Stimulated activated effector memory CD8-positive, alpha-beta T cell treated with anti-CD3 and anti-CD28 coated beads, Interleukin-12 subunit alpha, Interleukin-12 subunit beta, amount 100 ng/mL, for 72 hours (primary cell): ENCODE measurements around the gene FALEC.

Experiments used
- ATAC-seq: fragments of 150-1000 bp; cut with Tn5 transposase; 2 replicates; pipeline ENCODE4 v1.10.0; 2021
- DNase-seq, 2 donors: peaks; one replicate each; pipeline ENCODE4 v3.0.0; 2021 to 2022; ENCODE audit warnings: low spot score in 2 of 2
- H3K27ac Mint-ChIP-seq: one replicate; pipeline ENCODE4 v1.8.0; 2022; ENCODE audit warnings: mild to moderate bottlenecking, mixed read lengths
- H3K36me3 Mint-ChIP-seq: one replicate; pipeline ENCODE4 v1.8.0; 2022; ENCODE audit warnings: mild to moderate bottlenecking, mixed read lengths
- H3K4me1 Mint-ChIP-seq: one replicate; pipeline ENCODE4 v1.8.0; 2022; ENCODE audit warnings: mixed read lengths
- H3K4me3 Mint-ChIP-seq: one replicate; pipeline ENCODE4 v1.8.0; 2022; ENCODE audit warnings: mild to moderate bottlenecking, mixed read lengths
- H3K9me3 Mint-ChIP-seq: one replicate; pipeline ENCODE4 v1.8.0; 2022; ENCODE audit warnings: mixed read lengths

The FALEC gene

DNA sequence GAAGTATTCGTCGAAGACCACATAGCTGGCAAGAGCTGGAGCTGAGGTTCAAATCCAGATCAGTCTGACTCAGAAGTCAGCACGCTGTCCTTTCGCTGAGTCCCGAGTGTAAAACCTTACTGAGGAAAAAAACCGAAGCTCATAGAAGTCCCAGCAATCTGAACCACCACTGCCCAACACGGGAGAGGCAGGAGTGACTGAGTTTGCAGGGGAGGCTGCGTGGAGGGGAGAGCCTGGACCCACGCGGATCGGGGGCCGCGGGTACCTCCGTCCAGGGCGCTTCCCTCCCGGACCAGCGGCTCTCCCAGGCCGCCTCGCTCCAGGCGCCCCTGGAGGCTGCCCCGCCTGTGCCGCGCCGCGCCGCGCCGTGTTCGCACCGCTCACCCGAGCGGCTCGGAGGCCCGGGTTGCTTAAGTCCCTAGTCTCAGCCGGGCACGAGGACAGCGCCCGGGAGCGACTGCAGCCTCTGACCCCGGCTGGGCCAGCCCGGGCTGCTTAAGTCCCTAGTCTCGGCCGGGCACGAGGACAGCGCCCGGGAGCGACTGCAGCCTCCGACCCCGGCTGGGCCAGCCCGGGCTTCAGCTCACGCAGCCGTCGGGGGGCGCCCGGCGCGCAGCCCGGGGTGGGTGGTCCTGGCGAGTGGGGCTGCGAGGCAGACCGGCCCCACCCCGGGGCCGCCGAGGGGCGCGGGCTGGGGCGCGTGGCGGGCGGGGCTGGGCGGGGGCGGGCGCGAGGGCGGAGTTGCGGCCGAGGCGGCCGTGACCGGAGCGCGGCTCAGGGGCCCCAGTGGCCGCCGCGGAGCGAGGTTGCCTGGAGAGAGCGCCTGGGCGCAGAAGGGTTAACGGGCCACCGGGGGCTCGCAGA lies 33.3 kb downstream of the FALEC start, which contains the start of gene ADAMTSL4:
Gene ADAMTSL4 (plus strand): TSS at position 777 of the 864 bp plus-strand sequence. CDS start 2,881 bp downstream, outside the sequence.
- H3K4me3 Mint-ChIP-seq: peak within 1 kb of the TSS; percentile 71
- DNase-seq: no peak
- H3K9me3 Mint-ChIP-seq: no peaks in the 10 kb centered on the region
- peaks cover 39% of the 10 kb centered on the region for H3K4me1 Mint-ChIP-seq
- ATAC-seq: peak; percentile 79
- H3K36me3 Mint-ChIP-seq: peaks cover 5% of the 10 kb centered on the region
- H3K27ac Mint-ChIP-seq: peak within 1 kb of the TSS; percentile 67

DNA sequence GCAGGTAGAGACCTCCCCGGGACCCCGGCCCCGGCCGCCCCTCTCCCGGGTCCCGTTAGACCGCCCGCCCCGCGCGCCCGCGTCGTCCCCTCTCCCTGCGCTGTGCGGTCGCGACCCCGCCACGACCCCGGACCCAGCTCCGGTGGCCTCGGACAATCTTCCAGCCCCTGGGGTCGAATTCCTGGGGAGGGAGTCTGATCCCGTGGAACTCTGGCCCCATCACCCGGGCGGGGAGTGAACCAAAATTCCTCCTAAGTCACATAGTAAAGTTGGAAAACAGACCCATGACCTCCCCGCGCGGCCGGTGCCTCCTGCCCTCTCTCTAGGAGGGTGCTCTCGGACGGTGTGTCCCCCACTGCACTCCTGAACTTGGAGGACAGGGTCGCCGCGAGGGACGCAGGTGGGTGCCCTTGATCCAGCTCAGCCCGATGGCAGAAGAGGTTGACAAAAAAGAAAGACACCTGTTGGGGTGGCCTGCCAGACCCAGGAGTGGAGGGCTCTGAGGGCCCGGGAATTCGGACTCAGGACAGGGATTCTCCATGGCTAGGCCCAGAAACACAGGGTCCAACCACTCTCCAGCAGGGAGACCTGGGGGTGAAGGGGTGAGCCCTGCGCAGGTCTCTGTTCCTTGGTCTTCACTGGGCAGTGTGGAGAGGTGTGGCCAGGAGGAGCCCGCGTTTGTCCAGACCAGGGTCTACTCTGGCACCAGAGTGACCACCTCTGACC lies 34.1 kb downstream of the FALEC start:
- H3K36me3 Mint-ChIP-seq: peaks cover 5% of the 10 kb centered on the region
- DNase-seq: no peak
- no peak for ATAC-seq
- H3K4me3 Mint-ChIP-seq: peak overlapping the region; percentile 71
- peaks cover 39% of the 10 kb centered on the region for H3K4me1 Mint-ChIP-seq
- H3K9me3 Mint-ChIP-seq: no peaks in the 10 kb centered on the region
- H3K27ac Mint-ChIP-seq: peak overlapping the region; percentile 67

DNA sequence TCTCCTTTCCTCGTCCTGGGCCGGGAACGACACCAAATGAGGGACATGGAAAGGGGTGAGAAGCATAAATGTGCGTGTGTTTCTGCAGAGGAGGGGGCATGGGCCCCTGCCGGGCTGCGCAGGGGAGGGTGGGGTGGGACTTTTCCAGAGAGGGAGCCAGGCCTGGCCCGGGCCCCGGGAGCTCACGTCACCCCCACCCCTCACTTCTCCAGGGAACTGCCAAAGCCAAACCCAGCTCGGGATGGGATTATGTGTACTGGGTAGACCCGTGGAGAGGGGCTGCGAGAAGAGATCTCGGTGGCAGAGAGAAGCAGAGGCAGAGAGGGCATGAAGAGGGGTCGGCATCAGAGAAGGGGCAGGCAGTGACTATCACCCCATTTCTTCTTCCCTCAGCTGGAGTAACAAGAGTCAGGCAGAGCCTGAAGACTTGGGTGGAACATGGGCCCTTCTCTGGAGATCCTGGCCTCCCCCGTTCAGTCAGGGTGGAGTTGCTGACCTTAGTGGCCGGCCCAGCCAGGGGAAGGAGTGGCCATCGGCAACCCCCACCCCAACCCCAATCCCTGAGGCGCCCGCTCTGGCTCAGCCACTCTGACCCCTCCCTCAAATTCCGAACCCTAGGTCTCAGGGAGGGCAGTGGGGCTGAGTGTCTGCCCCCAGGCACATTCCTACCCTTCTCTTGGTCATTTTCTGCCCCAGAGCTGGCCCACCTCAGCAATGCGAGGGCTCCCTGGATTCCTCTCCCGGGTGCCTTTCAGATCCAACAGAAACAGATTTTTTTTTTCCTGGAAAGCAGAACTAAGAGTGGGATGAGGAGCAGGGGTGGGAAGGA lies 34.9 kb downstream of the FALEC start:
- H3K4me3 Mint-ChIP-seq: peak overlapping the region; percentile 71
- H3K27ac Mint-ChIP-seq: peak overlapping the region; percentile 67
- no peak for ATAC-seq

DNA sequence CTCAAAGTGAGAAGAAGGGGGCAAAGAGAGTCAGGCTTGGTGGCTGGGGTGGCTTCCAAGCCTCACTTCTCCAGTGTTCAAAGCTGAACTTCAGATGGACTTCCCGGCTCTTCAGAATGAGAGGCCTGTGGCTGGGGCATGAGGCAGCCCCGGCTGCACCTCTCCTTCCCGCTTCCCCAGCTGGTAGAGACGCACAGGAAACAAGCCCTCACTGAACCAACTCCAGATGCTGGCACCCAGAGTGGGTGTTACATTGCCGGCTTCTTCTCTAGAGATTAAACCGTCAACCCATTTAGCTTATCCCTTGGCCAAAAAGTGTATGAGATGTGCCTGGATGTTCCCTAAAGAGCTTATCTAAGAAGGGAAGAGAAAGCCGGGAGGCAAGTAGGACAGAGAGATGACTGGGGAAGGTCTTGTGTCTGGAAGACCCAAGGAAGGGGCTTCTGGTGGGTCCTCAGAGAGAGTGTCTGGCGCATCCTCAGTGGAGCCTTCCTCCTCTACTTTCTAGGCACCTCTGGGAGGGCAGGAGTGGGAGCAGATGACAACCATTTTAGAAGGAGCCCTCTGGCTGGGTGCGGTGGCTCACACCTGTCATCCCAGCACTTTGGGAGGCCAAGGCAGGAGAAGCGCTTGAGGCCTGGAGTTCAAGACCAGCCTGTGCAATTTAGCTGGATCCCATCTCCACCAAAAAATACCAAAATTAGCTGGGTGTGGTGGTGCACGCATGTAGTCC lies 35.7 kb downstream of the FALEC start:
- DNase-seq (no peak), ATAC-seq (no peak)
- Mint-ChIP-seq H3K9me3 (no peaks in the 10 kb centered on the region), H3K27ac (no peak overlapping the region), H3K4me3 (no peak overlapping the region), H3K4me1 (peaks cover 39% of the 10 kb centered on the region), H3K36me3 (peaks cover 12% of the 10 kb centered on the region)

More for the DNA sequence above, 34.9 kb downstream of the FALEC start:
- peaks cover 39% of the 10 kb centered on the region for H3K4me1 Mint-ChIP-seq
- DNase-seq: no peak
- peaks cover 9% of the 10 kb centered on the region for H3K36me3 Mint-ChIP-seq
- no peaks in the 10 kb centered on the region for H3K9me3 Mint-ChIP-seq

DNA sequence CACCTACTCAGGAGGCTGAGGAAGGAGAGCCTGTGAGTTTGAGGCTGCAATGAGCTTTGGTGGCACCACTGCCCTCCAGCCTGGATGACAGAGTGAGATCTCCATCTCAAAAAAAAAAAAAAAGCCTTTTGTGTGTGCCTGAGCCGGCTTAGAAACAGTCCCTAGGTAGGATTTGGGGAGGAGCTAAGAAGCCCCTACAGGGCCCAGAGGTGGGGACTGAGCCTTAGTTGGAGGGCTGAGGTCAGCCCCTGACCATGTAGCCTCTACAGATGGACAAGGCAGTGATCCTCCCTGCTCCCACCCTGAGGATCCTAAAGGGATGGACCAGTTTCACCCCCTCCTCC lies 36.2 kb downstream of the FALEC start:
- Mint-ChIP-seq H3K36me3 (peaks cover 12% of the 10 kb centered on the region), H3K9me3 (no peaks in the 10 kb centered on the region), H3K27ac (peak overlapping the region; percentile 79), H3K4me1 (peaks cover 39% of the 10 kb centered on the region), H3K4me3 (no peak overlapping the region)
- no peak for DNase-seq
- no peak for ATAC-seq

DNA sequence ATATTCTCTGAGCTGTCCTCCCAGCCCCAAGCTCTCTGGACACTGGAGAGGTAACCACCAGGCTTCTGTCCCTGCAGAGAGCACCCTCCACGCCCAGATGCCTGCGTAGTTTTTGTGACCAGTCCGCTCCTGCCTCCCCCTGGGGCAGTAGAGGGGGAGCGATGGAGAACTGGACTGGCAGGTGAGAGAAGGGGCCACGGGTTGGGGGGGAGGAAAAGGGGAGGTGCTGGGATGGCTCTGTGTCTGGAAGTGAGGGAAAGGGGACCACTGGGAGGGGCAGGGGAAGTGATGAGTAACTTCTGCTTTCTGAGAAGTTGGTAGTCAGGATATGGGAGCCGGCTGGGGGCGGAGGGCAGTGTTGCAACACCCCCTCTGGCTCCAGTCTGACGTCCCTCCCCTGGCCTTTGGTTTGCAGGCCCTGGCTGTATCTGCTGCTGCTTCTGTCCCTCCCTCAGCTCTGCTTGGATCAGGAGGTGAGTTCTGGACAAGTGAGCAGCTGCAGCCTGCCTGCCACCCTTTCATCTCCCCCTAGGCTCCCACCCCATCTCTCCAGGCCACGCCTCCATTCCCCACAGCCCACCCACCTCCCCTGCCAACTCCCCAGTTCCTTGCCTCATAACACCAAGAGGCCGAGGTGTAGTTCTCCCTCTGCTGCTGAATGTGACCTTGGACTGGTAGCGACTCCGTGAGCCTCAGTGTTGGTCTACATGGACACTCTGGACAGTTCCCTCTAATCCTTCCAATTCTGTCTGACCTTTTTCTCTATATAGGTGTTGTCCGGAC lies 36.8 kb downstream of the FALEC start:
- Mint-ChIP-seq H3K4me3 (no peak overlapping the region), H3K27ac (peak overlapping the region; percentile 79), H3K36me3 (peaks cover 12% of the 10 kb centered on the region), H3K4me1 (peaks cover 39% of the 10 kb centered on the region), H3K9me3 (no peaks in the 10 kb centered on the region)
- ATAC-seq (peak; percentile 11), DNase-seq (no peak)

DNA sequence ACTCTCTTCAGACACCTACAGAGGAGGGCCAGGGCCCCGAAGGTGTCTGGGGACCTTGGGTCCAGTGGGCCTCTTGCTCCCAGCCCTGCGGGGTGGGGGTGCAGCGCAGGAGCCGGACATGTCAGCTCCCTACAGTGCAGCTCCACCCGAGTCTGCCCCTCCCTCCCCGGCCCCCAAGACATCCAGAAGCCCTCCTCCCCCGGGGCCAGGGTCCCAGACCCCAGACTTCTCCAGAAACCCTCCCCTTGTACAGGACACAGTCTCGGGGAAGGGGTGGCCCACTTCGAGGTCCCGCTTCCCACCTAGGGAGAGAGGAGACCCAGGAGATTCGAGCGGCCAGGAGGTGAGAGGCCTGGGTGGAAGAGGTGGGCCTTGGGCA lies 37.3 kb downstream of the FALEC start:
- Mint-ChIP-seq H3K4me1 (peaks cover 39% of the 10 kb centered on the region), H3K36me3 (peaks cover 12% of the 10 kb centered on the region), H3K27ac (peak overlapping the region; percentile 79)

DNA sequence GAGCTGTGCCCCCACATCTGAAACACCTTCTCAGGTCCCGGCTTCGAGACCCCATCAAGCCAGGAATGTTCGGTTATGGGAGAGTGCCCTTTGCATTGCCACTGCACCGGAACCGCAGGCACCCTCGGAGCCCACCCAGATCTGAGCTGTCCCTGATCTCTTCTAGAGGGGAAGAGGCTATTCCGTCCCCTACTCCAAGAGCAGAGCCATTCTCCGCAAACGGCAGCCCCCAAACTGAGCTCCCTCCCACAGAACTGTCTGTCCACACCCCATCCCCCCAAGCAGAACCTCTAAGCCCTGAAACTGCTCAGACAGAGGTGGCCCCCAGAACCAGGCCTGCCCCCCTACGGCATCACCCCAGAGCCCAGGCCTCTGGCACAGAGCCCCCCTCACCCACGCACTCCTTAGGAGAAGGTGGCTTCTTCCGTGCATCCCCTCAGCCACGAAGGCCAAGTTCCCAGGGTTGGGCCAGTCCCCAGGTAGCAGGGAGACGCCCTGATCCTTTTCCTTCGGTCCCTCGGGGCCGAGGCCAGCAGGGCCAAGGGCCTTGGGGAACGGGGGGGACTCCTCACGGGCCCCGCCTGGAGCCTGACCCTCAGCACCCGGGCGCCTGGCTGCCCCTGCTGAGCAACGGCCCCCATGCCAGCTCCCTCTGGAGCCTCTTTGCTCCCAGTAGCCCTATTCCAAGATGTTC lies 38.0 kb downstream of the FALEC start:
- H3K9me3 Mint-ChIP-seq: no peaks in the 10 kb centered on the region
- no peak overlapping the region for H3K4me3 Mint-ChIP-seq
- no peak for ATAC-seq
- peaks cover 12% of the 10 kb centered on the region for H3K36me3 Mint-ChIP-seq
- H3K4me1 Mint-ChIP-seq: peaks cover 39% of the 10 kb centered on the region
- DNase-seq: no peak
- no peak overlapping the region for H3K27ac Mint-ChIP-seq

More for the DNA sequence above, 37.3 kb downstream of the FALEC start:
- no peak overlapping the region for H3K4me3 Mint-ChIP-seq
- ATAC-seq (no peak), DNase-seq (no peak)
- H3K9me3 Mint-ChIP-seq: no peaks in the 10 kb centered on the region

DNA sequence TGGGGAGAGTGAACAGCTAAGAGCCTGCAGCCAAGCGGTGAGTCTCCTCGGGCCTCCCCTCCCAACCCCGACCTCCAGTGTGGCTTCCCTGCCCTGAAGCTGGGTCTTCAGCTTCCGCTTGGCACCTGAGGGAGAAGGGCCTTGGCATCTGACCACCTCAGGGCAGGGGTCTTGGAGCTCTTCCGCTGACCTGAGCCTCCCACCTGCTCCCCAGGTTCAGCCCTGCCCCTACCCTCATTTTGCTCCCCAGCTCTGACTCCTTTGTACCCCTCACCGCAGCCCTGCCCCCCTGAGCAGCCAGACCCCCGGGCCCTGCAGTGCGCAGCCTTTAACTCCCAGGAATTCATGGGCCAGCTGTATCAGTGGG lies 38.5 kb downstream of the FALEC start:
- no peaks in the 10 kb centered on the region for H3K9me3 Mint-ChIP-seq
- peaks cover 12% of the 10 kb centered on the region for H3K36me3 Mint-ChIP-seq
- H3K27ac Mint-ChIP-seq: no peak overlapping the region
- DNase-seq (no peak), ATAC-seq (no peak)
- peaks cover 39% of the 10 kb centered on the region for H3K4me1 Mint-ChIP-seq
- H3K4me3 Mint-ChIP-seq: no peak overlapping the region

DNA sequence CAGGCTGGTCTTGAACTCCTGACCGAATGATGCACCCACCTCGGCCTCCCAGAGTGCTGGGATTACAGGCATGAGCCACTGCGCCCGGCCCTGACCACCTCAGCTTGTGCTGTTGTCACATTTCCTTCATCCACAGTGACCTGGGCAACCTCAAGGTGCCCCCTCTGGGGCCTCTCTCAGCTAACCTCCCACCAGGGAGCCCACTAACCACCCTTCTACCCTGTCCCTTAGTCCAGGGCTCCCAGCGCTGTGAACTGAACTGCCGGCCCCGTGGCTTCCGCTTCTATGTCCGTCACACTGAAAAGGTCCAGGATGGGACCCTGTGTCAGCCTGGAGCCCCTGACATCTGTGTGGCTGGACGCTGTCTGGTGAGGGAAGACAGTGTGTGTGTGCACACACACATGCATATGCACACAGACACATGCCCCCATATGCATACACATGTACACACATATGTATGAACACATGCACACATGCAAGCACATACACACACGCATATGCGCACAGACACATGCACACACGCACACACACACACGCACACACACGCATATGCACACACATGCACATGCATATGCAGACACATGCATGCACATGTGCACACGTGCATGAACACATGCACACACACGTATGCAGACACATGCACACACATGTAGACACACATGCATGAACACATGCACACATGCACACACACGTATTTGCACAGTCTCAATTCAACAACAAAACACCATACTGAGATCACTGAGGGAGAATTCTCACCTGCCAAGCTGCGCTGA lies 39.8 kb downstream of the FALEC start:
- Mint-ChIP-seq H3K27ac (no peak overlapping the region), H3K36me3 (peaks cover 7% of the 10 kb centered on the region), H3K9me3 (no peaks in the 10 kb centered on the region), H3K4me1 (peaks cover 38% of the 10 kb centered on the region), H3K4me3 (no peak overlapping the region)
- DNase-seq (no peak), ATAC-seq (no peak)

DNA sequence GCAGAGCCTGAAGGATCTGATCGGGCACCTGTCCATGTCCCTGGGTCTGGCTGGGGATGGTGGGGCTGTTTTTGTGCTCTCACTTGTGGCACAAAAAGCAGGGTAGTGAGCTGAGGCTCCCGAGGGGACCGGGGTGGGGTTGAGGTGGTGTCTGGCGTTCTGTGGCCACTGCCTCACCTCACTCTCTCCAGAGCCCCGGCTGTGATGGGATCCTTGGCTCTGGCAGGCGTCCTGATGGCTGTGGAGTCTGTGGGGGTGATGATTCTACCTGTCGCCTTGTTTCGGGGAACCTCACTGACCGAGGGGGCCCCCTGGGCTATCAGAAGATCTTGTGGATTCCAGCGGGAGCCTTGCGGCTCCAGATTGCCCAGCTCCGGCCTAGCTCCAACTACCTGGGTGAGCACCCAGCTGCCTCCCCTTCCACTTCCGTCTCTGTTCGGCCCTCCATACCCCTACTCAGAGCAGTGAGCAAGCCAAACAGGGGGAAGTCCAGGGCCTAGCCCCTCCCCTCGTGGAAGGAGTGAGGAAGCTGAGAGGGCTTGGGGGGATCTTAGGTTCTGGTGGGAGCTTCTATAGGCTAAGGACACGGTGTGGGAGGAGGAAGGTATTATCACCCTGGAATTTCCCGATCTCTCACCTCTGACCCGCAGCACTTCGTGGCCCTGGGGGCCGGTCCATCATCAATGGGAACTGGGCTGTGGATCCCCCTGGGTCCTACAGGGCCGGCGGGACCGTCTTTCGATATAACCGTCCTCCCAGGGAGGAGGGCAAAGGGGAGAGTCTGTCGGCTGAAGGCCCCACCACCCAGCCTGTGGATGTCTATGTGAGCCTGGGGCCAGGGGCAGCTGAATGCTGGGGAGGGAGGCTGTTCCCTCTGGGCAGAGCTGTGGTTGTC lies 40.7 kb downstream of the FALEC start:
- H3K4me3 Mint-ChIP-seq: no peak overlapping the region
- DNase-seq (no peak), ATAC-seq (no peak)
- H3K27ac Mint-ChIP-seq: no peak overlapping the region
- peaks cover 11% of the 10 kb centered on the region for H3K36me3 Mint-ChIP-seq
- H3K9me3 Mint-ChIP-seq: no peaks in the 10 kb centered on the region
- H3K4me1 Mint-ChIP-seq: peaks cover 38% of the 10 kb centered on the region

DNA sequence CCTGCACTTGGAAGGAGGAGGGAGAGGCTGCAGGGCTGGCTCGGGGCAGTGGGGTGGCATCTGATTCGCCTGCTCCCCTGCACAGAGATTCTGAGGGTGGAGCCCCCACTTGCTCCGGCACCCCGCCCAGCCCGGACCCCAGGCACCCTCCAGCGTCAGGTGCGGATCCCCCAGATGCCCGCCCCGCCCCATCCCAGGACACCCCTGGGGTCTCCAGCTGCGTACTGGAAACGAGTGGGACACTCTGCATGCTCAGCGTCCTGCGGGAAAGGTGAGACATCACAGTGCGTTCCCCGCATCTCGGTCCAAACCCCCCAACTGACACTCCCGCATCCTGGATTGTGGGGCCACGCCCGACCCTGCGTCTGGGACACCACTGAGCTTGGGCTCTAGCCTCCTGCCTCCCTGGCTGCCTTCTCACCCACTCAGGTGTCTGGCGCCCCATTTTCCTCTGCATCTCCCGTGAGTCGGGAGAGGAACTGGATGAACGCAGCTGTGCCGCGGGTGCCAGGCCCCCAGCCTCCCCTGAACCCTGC lies 41.6 kb downstream of the FALEC start:
- H3K4me3 Mint-ChIP-seq: no peak overlapping the region
- no peaks in the 10 kb centered on the region for H3K9me3 Mint-ChIP-seq
- no peak overlapping the region for H3K27ac Mint-ChIP-seq
- no peak for DNase-seq
- no peak for ATAC-seq
- peaks cover 20% of the 10 kb centered on the region for H3K36me3 Mint-ChIP-seq
- peaks cover 38% of the 10 kb centered on the region for H3K4me1 Mint-ChIP-seq
